T-helper 1 cell treated with Interleukin-12 subunit alpha and Interleukin-12 subunit beta and Interleukin-4 antibody, amounts not matched to agents 30 μg/mL and 1 μg/mL, for 36 hours (primary cell): ENCODE data around the gene SERPINA12.
"Not testable (repeated sequence)": the region's sequence is repeated elsewhere in the genome, so short reads cannot be mapped to it uniquely, and the experiment has no call there.

ENCODE experiments used
- H3K27ac Mint-ChIP-seq: one replicate; pipeline ENCODE4 v1.8.0; 2021; ENCODE audit warnings: mild to moderate bottlenecking, mixed read lengths
- H3K27me3 Mint-ChIP-seq: one replicate; pipeline ENCODE4 v1.8.0; 2021; ENCODE audit warnings: low read depth, mixed read lengths
- H3K36me3 Mint-ChIP-seq: one replicate; pipeline ENCODE4 v1.8.0; 2021; ENCODE audit warnings: low read depth, mixed read lengths
- H3K4me1 Mint-ChIP-seq: one replicate; pipeline ENCODE4 v1.8.0; 2021; ENCODE audit warnings: low read depth, mixed read lengths
- H3K4me3 Mint-ChIP-seq: one replicate; pipeline ENCODE4 v1.8.0; 2021; ENCODE audit warnings: mild to moderate bottlenecking, moderate library complexity, mixed read lengths
- H3K9me3 Mint-ChIP-seq: one replicate; pipeline ENCODE4 v1.8.0; 2021; ENCODE audit warnings: mixed read lengths

SERPINA12 gene

DNA sequence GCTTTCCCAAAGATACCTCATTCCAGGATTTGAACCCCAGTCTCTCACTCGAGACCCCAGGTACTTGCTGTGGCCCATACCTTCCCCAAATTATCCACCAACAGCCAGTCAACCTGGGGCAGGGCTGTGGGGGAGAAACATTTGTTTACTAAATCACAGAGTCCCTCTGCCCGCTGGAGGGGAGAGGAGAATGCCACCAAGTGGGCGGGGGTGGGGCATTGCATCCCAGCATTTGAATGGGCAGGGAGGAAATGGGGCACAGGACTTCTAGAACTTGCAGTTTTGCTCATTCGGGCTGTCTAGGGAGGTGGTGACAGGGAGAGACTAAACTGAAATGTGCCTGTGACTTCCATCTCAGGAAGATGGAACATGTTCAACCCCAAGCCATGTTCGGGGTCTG is 22.4 kb downstream of the SERPINA12 start:
- Mint-ChIP-seq H3K27ac (no peak overlapping the region), H3K4me3 (no peak overlapping the region), H3K4me1 (no peaks in the 10 kb centered on the region), H3K36me3 (no peaks in the 10 kb centered on the region), H3K9me3 (no peaks in the 10 kb centered on the region), H3K27me3 (peaks cover 2% of the 10 kb centered on the region)

- H3K9me3 Mint-ChIP-seq, result no peaks in the 10 kb centered on the region
- no peaks in the 10 kb centered on the region for H3K4me1 Mint-ChIP-seq
- H3K27ac Mint-ChIP-seq, result no peak overlapping the region
- H3K36me3 Mint-ChIP-seq, result no peaks in the 10 kb centered on the region
- no peak overlapping the region for H3K4me3 Mint-ChIP-seq
- H3K27me3 Mint-ChIP-seq, result peaks cover 2% of the 10 kb centered on the region
Measured at GRCh38 chr14:94485944-94486841, 23.1 kb downstream of the SERPINA12 start.

- no peak overlapping the region for H3K4me3 Mint-ChIP-seq
- H3K36me3 Mint-ChIP-seq, result no peaks in the 10 kb centered on the region
- no peaks in the 10 kb centered on the region for H3K4me1 Mint-ChIP-seq
- H3K27me3 Mint-ChIP-seq, result peaks cover 2% of the 10 kb centered on the region
- H3K9me3 Mint-ChIP-seq, result no peaks in the 10 kb centered on the region
- H3K27ac Mint-ChIP-seq, result no peak overlapping the region
Measured at GRCh38 chr14:94484481-94484880, 24.8 kb downstream of the SERPINA12 start.

DNA sequence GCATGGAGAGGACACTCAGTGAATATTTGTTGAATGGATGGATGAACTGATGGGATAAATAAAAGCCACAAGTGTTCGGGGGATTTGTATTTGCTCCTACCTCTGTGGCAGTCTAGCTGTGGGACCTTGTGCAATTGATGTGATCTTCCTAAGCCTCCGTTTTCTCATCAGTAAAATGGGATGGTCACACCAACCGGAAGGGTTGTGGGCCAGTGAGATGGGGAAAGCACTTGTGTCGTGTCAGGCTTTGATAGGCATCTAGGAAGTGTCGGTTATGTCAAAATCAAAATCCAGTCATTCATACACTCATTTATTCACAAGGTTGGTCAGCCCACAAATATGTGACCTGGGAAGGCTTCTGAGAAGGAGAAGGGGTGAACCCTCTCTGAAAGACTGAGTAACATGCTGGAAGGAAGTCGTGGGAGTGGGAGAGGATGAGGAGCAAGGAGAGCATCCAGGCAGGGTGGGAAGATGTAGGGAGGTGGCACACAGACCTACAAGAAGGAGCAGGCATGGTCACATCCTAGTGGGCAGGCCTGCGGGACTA is 25.5 kb downstream of the SERPINA12 start:
- Mint-ChIP-seq H3K27me3 (peaks cover 2% of the 10 kb centered on the region), H3K4me3 (no peak overlapping the region), H3K36me3 (no peaks in the 10 kb centered on the region), H3K27ac (no peak overlapping the region), H3K4me1 (no peaks in the 10 kb centered on the region), H3K9me3 (peaks cover 3% of the 10 kb centered on the region)

DNA sequence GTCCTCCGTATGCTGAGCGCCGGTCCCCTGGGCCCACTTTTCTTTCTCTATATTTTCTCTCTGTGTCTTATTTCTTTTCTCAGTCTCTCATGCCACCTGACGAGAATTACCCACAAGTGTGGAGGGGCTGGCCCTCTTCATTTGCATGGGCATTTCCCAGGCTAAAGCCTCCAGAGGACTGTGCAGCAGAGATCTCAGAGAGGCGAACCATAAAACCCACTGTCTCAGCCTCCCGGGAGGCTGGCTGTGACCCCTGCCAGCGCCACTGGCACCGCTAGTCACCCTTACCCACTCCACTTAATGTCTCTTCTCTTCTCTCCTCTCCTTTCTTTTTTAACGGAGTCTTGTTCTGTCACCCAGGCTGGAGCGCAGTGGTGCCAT is 26.2 kb downstream of the SERPINA12 start:
- H3K27ac Mint-ChIP-seq, result no peak overlapping the region
- no peaks in the 10 kb centered on the region for H3K4me1 Mint-ChIP-seq
- H3K9me3 Mint-ChIP-seq, result peaks cover 10% of the 10 kb centered on the region
- peaks cover 2% of the 10 kb centered on the region for H3K27me3 Mint-ChIP-seq
- H3K4me3 Mint-ChIP-seq, result no peak overlapping the region
- no peaks in the 10 kb centered on the region for H3K36me3 Mint-ChIP-seq

DNA sequence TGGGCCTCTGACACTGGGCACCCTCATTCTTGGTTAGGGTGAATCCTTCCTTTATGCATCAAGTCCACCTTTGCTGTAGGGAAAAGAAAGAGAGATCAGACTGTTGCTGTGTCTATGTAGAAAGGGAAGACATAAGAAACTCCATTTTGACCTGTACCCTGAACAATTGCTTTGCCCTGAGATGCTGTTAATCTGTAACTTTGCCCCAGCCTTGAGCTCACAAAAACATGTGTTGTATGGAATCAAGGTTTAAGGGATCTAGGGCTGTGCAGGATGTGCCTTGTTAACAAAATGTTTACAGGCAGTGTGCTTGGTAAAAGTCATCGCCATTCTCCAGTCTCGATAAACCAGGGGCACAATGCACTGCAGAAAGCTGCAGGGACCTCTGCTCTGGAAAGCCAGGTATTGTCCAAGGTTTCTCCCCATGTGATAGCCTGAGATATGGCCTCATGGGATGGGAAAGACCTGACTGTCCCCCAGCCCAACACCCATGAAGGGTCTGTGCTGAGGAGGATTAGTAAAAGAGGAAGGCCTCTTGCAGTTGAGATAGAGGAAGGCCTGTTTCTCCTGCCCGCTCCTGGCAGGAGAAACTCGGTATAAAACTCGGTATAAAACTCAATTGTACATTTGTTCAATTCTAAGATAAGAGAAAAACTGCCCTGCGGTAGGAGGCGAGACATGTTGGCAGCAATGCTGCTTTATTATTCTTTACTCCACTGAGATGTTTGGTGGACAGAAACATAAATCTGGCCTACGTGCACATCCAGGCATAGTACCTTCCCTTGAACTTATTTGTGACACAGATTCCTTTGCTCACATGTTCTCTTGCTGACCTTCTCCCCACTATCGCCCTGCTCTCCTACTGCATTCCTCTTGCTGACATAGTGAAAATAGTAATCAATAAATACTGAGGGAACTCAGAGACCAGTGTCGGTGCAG is 26.9 kb downstream of the SERPINA12 start:
- H3K4me3 Mint-ChIP-seq, H3K4me1 Mint-ChIP-seq, H3K27ac Mint-ChIP-seq, H3K27me3 Mint-ChIP-seq, H3K36me3 Mint-ChIP-seq: not testable (repeated sequence)
- H3K9me3 Mint-ChIP-seq, result peaks cover 15% of the 10 kb centered on the region

- no peak overlapping the region for H3K4me3 Mint-ChIP-seq
- no peaks in the 10 kb centered on the region for H3K4me1 Mint-ChIP-seq
- H3K9me3 Mint-ChIP-seq, result peaks cover 18% of the 10 kb centered on the region
- no peaks in the 10 kb centered on the region for H3K36me3 Mint-ChIP-seq
- peaks cover 2% of the 10 kb centered on the region for H3K27me3 Mint-ChIP-seq
- H3K27ac Mint-ChIP-seq, result no peak overlapping the region
Measured at GRCh38 chr14:94481468-94482131, 27.7 kb downstream of the SERPINA12 start.

- peaks cover 18% of the 10 kb centered on the region for H3K9me3 Mint-ChIP-seq
- H3K4me1 Mint-ChIP-seq, result no peaks in the 10 kb centered on the region
- peaks cover 2% of the 10 kb centered on the region for H3K27me3 Mint-ChIP-seq
- no peak overlapping the region for H3K4me3 Mint-ChIP-seq
- no peaks in the 10 kb centered on the region for H3K36me3 Mint-ChIP-seq
- H3K27ac Mint-ChIP-seq, result no peak overlapping the region
Measured at GRCh38 chr14:94480809-94481208, 28.5 kb downstream of the SERPINA12 start.

GRCh38 chr14:94478420-94478819 is 30.8 kb downstream of the SERPINA12 start:
- Mint-ChIP-seq H3K4me1 (no peaks in the 10 kb centered on the region), H3K27me3 (peaks cover 2% of the 10 kb centered on the region), H3K9me3 (peaks cover 18% of the 10 kb centered on the region)

DNA sequence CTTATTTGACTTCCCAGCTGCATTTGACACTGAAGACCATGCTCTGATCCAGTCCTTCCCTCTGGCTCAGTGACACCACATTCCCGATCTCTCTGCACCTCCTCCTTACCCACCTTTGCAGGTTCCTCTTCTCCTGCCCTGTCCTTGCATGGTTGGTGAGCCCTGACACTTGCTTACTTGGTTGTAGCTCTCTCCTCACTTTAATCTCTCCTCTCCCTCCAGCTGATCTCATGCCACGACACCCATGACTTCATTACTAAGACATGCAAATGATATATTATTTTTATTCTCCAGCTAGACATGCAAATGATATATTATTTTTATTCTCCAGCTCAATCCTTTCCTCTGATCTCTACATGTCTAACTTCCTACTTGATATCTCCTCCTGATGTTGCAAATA is 33.2 kb downstream of the SERPINA12 start, which contains the start of gene SERPINA9:
SERPINA9 (minus strand) TSS at position 175 of the 400 bp plus-strand sequence. CDS start 6,357 bp downstream, outside the sequence.
- peaks cover 18% of the 10 kb centered on the region for H3K9me3 Mint-ChIP-seq

More at GRCh38 chr14:94478420-94478819, 30.8 kb downstream of the SERPINA12 start:
- Mint-ChIP-seq H3K36me3 (no peaks in the 10 kb centered on the region), H3K4me3 (no peak overlapping the region), H3K27ac (no peak overlapping the region)

DNA sequence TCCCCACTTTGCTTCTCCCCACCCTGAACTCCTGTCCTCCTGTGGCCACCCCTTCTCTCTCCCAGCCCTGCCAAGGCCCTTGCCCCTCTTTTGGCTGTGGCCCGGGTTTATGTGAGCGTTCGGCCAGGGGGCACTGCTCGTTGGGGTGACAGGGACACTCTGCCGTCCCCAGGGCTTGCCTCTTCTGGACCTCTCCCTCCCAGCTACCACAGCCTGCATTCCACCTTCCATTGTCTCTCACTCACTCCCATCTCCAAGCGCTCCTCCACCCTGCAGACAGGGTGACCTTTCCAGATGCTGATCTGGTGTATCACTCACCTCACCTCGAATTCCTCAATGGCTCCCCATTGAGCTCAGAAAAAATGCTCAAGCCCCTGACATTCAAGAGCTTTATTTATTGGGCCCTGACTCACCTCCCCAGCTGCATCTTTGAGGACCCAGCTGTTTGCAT is 34.7 kb downstream of the SERPINA12 start:
- Mint-ChIP-seq H3K27ac (no peak overlapping the region), H3K4me1 (no peaks in the 10 kb centered on the region), H3K27me3 (no peaks in the 10 kb centered on the region), H3K9me3 (peaks cover 18% of the 10 kb centered on the region), H3K4me3 (no peak overlapping the region), H3K36me3 (no peaks in the 10 kb centered on the region)

More for the DNA sequence above, 33.2 kb downstream of the SERPINA12 start, which contains the start of gene SERPINA9:
- no peak within 1 kb of the TSS for H3K27ac Mint-ChIP-seq
- H3K4me1 Mint-ChIP-seq, result no peaks in the 10 kb centered on the region
- no peak within 1 kb of the TSS for H3K4me3 Mint-ChIP-seq
- H3K27me3 Mint-ChIP-seq, result no peaks in the 10 kb centered on the region
- H3K36me3 Mint-ChIP-seq, result no peaks in the 10 kb centered on the region

GRCh38 chr14:94473666-94474410 is 35.4 kb downstream of the SERPINA12 start:
- Mint-ChIP-seq H3K36me3 (no peaks in the 10 kb centered on the region), H3K27me3 (no peaks in the 10 kb centered on the region), H3K9me3 (peaks cover 15% of the 10 kb centered on the region), H3K4me1 (no peaks in the 10 kb centered on the region), H3K27ac (no peak overlapping the region), H3K4me3 (no peak overlapping the region)

- peaks cover 5% of the 10 kb centered on the region for H3K9me3 Mint-ChIP-seq
- H3K4me1 Mint-ChIP-seq, result no peaks in the 10 kb centered on the region
- H3K4me3 Mint-ChIP-seq, result no peak overlapping the region
- no peaks in the 10 kb centered on the region for H3K36me3 Mint-ChIP-seq
- H3K27ac Mint-ChIP-seq, result no peak overlapping the region
- H3K27me3 Mint-ChIP-seq, result no peaks in the 10 kb centered on the region
Measured at GRCh38 chr14:94472842-94473241, 36.4 kb downstream of the SERPINA12 start.
